HG02759 (cell line): ENCODE measurements around the gene SYCP2.
"Not testable (repeated sequence)": the region's sequence is repeated elsewhere in the genome, so short reads cannot be mapped to it uniquely, and the experiment has no call there.

Source experiments
- ATAC-seq: cut with Tn5 transposase; IDR thresholded peaks from one replicate; pipeline ENCODE4 v1.9.1; 2021; ENCODE audit warnings: mild to moderate bottlenecking, moderate library complexity; ENCODE audit not compliant: unreplicated experiment

Gene SYCP2, protein sequence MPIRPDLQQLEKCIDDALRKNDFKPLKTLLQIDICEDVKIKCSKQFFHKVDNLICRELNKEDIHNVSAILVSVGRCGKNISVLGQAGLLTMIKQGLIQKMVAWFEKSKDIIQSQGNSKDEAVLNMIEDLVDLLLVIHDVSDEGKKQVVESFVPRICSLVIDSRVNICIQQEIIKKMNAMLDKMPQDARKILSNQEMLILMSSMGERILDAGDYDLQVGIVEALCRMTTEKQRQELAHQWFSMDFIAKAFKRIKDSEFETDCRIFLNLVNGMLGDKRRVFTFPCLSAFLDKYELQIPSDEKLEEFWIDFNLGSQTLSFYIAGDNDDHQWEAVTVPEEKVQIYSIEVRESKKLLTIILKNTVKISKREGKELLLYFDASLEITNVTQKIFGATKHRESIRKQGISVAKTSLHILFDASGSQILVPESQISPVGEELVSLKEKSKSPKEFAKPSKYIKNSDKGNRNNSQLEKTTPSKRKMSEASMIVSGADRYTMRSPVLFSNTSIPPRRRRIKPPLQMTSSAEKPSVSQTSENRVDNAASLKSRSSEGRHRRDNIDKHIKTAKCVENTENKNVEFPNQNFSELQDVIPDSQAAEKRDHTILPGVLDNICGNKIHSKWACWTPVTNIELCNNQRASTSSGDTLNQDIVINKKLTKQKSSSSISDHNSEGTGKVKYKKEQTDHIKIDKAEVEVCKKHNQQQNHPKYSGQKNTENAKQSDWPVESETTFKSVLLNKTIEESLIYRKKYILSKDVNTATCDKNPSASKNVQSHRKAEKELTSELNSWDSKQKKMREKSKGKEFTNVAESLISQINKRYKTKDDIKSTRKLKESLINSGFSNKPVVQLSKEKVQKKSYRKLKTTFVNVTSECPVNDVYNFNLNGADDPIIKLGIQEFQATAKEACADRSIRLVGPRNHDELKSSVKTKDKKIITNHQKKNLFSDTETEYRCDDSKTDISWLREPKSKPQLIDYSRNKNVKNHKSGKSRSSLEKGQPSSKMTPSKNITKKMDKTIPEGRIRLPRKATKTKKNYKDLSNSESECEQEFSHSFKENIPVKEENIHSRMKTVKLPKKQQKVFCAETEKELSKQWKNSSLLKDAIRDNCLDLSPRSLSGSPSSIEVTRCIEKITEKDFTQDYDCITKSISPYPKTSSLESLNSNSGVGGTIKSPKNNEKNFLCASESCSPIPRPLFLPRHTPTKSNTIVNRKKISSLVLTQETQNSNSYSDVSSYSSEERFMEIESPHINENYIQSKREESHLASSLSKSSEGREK (N-terminal part only)

DNA sequence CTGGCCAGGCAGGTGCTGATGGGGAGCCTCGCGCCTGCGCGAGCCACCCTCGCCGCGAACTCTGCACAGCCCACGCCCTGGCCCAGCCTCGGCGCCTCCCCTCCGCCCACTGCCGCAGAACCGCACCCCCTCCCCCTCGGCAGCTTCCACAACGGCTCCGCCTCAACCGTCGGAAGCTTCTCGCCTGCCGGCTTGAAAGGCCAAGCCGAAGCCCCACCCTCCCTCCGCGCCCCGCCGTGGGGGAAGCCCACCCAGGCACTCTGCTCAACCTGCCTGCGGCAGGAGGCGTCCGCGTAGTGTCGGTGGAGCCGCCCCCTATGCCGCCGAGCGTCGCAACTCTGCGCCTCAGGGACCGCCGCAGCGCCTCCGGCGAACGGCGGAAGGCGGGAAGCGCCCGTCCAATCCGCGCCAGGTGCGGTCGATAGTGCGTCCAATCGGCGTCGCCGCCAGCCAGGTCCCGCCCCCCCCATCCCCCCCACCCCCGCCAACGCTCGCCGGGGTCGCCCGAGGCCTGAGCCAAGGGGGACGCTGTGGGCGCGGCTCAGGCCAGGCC is at the start of gene SYCP2:
SYCP2 (minus strand) TSS at position 342 of the 553 bp plus-strand sequence. CDS start 11,224 bp downstream, outside the sequence.
- ATAC-seq, result no peak

DNA sequence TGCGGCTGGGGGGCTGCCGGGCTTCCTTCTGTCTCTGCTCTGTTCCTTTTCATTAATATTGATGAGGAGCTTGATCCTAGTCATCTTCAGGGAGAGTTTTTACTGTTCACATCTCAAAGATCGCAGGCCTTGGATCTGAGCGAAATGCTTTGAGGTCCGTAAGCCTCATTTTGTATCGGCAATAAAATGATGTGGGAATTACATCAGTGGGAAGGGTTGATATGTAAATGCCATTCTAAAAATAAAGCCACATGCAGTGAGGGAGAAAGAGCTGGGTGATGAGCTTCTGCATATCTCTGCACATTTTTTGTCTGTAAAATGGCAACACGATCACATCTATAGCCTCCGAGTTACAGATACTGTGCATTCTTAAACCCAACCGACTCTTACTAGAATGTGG is 49.6 kb upstream of the SYCP2 start:
- ATAC-seq, result no peak

DNA sequence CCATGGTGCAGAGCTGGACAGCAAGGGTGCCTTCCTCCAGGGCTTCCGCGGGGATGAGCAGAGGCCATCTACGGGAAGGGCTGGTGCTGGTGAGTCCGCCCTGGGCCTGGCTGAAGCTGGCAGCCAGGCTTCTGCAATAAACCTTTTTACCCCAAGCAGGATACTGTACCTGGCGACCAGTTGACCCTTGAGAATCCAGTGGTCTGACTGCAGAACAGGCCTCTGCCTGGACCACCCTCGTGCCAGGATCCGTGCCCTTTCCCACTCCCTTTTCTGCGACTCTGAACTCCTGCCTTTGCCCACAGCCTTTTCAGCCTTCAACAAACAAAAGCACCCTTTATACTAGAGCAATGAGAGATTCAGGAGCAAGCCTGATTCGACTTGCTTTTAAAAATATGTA is 43.6 kb upstream of the SYCP2 start:
- ATAC-seq, result no peak

DNA sequence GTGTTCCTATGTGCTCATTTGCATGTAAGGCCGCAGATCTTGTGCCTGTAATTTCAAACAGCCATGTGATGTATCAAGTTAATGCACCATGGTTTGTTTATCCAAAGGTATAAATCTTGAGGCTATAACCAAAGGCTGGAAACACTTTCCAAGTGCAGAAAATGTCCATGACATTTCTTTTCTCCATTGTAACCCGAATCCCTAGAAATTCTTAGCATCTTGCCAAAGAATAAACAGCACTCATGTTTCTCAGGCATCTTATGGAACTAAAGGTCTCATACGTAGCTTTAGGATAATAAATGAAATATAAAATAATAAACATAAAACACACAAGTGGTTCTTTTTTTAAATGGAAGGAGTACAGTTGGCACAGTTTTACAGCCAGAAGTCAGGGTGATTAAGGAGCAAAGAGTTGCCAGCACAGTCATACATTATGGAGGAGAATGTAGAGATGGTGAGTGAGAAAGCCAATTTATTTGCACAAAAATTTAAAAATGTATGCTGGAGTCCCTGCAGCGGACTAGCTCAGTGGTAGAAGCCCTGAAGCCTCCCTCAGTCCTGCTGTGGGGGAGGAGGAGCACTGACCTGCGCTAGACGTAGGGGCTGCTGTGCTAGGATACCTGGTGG is 42.8 kb upstream of the SYCP2 start:
- ATAC-seq, result no peak

DNA sequence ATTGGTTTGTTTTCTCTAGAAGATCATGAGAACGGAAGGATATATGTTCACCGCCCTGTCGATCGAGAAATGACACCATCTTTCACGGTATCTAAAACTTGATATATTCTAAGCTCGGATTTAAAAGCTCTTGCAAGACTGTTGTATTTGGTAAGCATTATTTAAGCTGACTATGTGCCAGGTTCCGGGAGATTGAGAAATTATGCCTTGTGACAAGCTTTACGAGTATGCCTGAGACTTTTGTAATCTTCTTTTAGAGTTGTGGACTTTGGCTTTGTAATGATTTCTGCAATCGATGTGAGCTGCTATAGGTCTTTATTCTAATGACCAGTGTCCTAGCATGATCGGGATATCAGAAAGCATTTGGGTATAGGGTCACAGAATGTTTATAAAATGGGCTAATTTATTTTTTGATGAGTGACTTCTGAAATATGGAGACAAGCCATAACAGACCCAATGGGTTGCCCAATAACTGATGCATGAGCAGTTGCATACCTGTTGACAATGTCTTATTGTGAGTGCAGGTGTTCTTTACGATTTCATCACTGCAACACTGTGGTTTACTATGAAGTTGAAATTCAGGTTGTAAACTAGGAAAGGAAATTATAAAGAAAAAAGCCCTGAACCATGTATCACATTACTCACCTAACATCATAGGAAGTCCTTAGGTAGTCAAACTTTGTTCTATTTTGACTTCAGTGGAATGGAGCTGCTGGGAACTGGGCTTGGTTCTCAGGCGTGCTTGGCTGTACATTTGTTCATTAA is 38.8 kb upstream of the SYCP2 start:
- ATAC-seq, result no peak

DNA sequence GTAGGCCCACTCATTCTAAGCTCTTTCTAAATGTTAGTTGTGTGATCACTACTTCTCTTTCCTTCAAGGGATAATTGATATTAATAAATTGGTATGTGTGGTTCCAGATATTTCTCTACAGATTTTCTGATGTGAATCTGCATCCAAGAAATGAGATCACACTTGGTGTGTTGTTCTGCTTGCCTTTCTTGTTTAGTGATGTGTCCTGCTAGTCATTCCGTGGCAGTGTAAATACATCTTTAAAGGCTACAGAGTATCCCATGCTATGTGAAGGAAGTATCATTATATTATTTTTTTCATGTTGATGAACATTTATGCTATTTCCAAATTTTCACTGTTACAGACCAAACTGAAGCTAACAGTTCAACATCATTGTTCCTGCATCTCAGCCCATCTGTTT is 38.0 kb upstream of the SYCP2 start:
- no peak for ATAC-seq

DNA sequence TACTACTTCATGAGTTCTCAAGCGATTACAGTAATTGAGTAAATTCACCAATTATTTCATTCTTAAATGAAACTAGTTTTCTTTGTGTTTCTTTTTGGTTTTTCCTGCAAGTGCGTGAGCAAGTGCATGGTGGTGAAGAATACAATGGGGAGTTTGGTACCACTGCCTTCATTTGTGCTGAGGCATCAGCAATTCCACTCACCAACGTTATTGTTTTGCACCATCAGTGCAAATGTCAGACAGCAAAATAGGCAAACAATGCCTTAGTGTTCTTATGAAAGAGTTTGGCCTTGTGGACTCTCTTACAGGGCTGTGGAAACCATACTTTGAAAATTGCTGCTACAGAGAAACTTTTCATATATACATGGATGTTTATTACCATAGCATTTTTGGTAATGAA is 33.0 kb upstream of the SYCP2 start:
- ATAC-seq, result no peak

DNA sequence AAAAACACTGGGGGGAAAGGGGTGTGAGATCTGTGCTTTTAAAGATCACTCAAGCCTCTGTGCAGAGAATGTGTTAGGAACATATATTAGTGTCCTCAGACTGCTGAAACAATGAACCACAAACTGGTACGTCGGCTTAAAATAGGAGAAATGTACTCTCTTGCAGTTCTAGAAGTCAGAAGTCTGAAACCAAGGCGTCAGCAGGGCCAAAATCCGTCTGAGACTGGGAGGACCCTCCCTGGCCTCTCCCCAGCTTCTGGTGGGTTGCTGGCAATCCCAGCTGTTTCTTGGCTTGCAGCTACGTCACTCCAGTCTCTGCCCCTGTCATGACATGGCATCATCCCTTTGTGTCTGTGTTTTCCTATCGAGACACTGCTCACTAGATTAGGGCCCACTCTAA is 28.7 kb upstream of the SYCP2 start:
- ATAC-seq, result no peak

DNA sequence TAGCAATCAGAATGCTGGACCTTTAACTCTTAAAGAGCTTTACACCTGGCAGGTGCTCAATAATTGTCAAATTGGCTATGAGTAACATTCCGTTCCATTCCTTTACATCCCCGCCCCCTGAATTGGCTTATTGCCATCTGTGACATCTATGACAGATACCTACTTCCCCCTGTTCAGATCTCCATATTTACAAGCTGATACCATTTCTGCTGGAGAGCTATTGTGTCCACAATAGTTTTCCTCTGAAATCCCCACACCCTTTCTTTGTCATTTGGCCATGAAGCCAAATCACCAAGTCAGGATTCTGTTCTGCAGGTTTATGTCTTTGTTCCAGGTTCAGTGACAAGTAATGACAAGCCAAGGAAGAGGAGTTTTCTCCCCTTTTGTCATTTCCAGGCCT is 28.0 kb upstream of the SYCP2 start:
- no peak for ATAC-seq

DNA sequence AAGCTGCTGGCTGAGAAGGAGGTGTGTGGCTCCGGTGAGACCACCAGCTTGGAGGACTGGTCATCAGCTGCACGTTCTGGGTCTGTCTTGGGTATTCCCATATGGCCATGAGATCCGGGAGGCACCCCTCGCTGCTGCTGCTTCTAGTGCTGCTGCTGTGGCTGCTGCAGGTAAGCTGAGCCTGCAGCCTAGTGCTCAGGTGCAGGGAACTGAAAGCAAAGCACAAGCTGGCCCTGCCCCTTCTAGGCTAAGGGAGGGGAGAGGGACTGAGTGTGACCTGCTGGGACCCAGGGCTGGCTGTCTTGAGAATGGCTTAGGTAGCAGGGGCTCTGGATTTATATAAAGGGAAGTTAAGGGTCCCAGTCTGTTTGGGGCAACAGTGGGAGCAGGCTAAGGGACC is 25.2 kb upstream of the SYCP2 start:
- no peak for ATAC-seq

DNA sequence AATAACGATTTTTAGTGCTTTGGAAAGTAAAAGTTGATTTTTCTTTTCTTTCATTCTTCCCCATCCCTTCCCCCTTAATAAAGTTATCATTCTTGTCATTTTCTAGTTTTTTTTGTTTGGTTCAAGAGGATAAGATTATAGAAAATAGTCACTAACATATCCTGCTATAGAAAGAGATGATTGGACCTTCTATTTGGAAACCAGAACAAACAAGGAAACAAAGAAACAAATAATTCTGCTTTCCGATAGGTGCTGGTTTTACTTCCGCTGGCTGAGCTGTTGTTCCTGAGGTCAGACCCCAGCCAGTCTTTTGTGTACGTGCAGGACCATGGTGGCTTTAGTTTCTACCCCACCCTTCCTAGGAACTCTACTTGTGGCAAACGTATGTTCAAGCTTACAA is 24.7 kb upstream of the SYCP2 start, which contains the start of gene CDH26:
CDH26 (plus strand) TSS at position 301 of the 400 bp plus-strand sequence. CDS start 304 bp downstream, outside the sequence.
- no peak for ATAC-seq

DNA sequence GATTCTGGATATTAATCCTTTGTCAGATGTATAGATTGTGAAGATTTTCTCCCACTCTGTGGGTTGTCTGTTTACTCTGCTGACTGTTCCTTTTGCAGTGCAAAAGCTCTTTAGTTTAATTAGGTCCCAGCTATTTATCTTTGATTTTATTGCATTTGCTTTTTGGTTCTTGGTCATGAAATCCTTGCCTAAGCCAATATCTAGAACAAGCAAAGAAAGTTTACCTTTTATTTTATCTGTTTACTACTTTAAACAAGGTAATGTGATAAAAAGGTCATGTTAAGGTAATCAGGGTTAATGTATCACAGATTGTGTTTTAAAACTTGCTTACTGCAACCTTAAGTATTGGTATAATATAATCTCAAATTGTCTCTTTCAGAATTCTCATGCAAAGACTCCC is 24.1 kb upstream of the SYCP2 start:
- not testable (repeated sequence) for ATAC-seq

DNA sequence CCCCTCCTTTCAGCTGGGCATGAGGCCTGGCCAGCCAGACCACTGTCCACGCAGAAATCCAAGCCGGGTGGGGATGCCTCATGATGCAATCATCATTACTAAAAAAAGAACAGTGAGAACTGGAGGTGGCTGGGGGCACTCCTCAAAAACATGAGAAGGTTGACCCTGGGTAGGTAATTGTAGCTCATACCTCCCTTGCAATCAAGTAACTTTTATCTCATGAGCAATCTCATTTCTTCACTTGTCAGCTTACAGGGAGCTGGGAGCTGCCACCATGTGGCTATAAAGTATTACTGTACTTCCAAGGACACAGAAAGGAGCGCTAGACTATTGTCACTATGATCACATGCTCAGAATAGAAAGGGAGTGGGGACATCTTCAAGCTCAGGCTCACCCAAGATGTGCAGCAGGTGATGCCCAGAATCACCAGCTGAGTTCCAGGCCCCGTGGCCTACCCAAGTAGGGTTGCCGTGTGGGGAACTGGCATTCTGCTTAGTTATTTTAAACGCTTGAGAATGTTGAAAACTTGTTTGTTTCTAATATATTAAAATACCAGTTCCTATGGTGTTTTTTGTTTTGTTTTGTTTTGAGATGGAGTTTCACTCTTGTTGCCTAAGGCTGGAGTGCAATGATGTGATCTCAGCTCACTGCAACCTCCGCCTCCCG is 21.8 kb upstream of the SYCP2 start:
- ATAC-seq, result no peak

DNA sequence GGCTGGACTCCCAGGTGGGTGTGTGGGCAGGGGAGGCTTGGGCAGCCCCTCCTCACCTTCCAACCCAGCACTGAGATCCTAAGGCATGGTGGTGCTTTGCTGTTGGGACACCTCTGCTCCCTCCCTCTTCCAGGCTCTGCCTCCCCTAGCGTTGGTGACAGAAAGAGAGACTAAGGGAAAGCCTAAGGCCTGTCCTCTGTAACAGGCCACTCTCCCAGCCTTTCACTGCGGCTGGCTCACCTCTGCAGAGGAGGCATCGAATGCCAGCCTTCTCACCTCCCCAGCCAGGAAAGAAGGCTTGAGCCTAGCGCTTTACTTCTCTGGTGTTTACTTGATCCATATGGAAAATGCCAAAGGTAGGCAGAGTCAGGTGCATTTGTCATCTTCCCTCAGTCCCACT is 21.3 kb upstream of the SYCP2 start:
- ATAC-seq, result no peak

DNA sequence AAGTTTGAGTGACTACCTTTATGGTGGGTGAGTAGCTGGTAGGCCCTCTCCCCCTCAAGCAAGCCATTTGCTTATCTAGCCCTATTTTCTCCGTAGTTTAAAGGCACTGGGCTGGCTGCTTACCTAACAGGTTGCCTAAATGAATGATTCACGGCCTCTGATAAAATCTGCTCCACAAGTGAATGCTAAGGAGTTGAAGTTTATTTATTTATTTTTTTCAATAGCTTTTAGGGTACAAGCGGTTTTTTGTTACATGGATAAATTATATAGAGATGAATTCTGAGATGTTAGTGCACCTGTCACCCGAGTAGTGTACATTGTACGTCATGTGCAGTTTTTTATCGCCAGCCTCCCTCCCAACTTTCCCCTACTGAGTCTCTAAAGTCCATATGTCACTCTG is 16.5 kb upstream of the SYCP2 start:
- no peak for ATAC-seq

DNA sequence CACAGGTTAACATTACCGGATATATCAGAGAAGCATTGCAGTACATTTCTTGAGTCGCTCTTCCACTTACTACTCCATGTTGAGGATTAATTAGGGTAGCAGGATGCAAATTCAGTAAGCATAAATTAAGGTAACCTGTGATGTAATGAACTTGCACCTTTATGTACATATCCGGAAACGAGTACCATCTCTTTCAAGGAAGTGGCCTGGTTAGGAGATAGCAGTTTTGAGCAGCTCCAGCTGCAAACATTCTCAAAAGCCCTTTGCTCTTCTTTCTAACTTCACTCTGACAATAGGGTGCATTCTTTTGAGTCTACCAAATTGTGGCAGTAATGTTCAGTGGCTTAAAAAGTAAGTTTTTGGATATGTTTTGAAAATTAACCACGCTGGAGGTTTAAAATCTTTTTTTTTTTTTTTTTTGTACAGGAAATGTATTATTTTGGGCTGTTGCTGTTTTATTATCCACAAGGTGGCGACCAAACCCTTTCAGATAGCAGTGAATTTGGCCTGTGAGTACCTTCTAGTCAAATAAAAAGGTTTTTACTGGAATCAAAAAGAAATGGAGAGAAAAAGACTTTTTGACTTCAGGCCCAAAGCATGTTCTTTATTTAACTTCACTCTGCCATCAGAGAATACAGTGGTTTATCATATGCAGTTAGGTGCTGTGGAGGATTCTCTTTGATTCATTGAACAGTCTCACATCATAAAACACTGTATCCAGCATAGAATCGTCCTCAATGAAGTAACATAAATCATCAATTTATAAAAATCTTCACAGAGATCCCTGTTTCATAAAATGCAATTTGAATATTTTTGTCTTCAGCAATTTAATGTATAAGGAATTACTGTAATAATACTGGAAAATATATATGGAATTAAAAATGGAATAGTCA is 15.6 kb upstream of the SYCP2 start:
- peak; percentile 59 for ATAC-seq

DNA sequence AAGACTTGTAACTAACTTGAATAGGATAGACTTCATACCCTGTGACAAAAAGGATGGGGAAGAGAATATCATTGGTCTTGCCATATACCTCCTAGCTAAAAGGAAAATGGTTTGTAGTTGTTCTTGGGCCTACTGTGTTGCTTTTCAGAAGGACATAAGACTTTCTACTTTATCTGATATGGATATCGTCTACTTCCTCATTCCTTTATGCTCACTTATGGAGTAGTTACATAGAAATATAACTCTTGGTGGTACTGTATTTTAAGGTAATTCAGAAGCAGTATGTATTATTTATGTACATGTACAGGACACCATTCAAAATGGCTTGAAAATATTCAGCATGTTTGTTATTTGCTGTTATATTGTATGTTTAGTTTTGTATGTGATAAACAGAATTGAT is 14.8 kb upstream of the SYCP2 start:
- ATAC-seq, result no peak

DNA sequence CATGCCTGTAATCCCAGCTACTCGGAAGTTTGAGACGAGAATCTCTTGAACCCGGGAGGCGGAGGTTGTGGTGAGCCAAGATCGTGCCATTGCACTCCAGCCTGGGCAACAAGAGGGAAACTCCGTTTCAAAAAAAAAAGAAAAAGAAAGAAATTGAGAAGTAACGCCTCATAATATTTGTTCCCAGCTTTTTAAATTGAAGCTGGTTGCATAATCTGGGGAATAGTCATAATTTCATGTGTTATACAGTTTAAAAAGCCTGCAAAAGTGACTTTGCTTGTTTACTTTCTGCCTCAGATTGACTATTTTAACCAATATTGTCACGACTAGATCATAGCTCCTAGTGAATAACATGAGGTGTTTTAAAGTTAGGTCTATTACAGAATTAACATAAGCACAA is 13.9 kb upstream of the SYCP2 start:
- ATAC-seq, result no peak
